K562 (cell line): ENCODE data around the gene COL4A6. TPM values are rescaled to one million over a fixed set of nuclear protein-coding genes. Genes with fewer than 3 reads are reported as not detected.

Experiments used
- ATAC-seq: fragments of 200-7000 bp; cut with Tn5 transposase; 3 replicates; pipeline ENCODE4 v1.9.1; 2020; ENCODE audit warnings: moderate library complexity
- BruUV-seq: library from RNA; stranded (reverse); fragments of 400-500 nt; replicated peaks from 2 replicates; lab custom pipeline; 2021; lab: Mats Ljungman, UMichigan
- CTCF ChIA-PET: fragments of 300-600 bp; formaldehyde crosslinking; extraction: SDS; loops from one replicate; lab custom pipeline; 2021; ENCODE audit warnings: low intra/inter-chr PET ratio; lab: Yijun Ruan, JAX
- POLR2A ChIA-PET: fragments of 300-600, 350-650 bp; sonication (Branson Sonifier 250); formaldehyde crosslinking; extraction: SDS; loops from one replicate; lab custom pipeline; 2021; ENCODE audit warnings: antibody characterized with exemption, inconsistent platforms; lab: Yijun Ruan, JAX
- DNase-seq, 4 experiments: peaks; one replicate each; pipeline versions ENCODE4 v3.0.0 to v3.0.0-alpha.2; 2011 to 2018; ENCODE audit warnings: low spot score in 3 of 4, mixed read lengths in 3 of 4; ENCODE audit errors: extremely low read depth in 1 of 4
- FAIRE-seq: peaks from 2 replicates; lab custom pipeline; 2011; peaks lifted over from hg19 to GRCh38; lab: Jason Lieb, UNC
- H2AFZ ChIP-seq: 2 replicates; pipeline ENCODE4 v1.6.0; 2011; ENCODE audit warnings: low read depth, low read length, control low read depth, inconsistent platforms
- H3K27ac ChIP-seq: fragments of 200-600 bp; 3 replicates; pipeline ENCODE4 v1.8.0; 2011; ENCODE audit warnings: low read depth, mild to moderate bottlenecking, control low read depth, inconsistent platforms, low read length, moderate library complexity, mixed read lengths; ENCODE audit errors: extremely low read depth
- H3K27me3 ChIP-seq, 2 experiments: fragments of 300-600 bp in 1 of 2; 2 replicates in 1 of 2; 3 replicates in 1 of 2; pipeline versions ENCODE4 v1.6.0 to v1.8.0; 2011; ENCODE audit warnings: inconsistent platforms in 2 of 2, low read length in 2 of 2, mild to moderate bottlenecking in 1 of 2, mixed read lengths in 1 of 2, moderate library complexity in 1 of 2; ENCODE audit not compliant: control insufficient read depth in 2 of 2, insufficient read depth in 2 of 2
- H3K36me3 ChIP-seq: fragments of 300-600 bp; 3 replicates; pipeline ENCODE4 v1.8.0; 2011; ENCODE audit warnings: mild to moderate bottlenecking, low read length, inconsistent platforms; ENCODE audit not compliant: control insufficient read depth, insufficient read depth
- H3K4me1 ChIP-seq, 2 experiments: fragments of 200-600 bp in 1 of 2; replicated peaks in 1 of 2; 2 replicates in 1 of 2; 3 replicates in 1 of 2; pipeline versions ENCODE4 v1.5.1 to v1.8.0; 2011; ENCODE audit warnings: inconsistent platforms in 2 of 2, low read length in 2 of 2, mild to moderate bottlenecking in 1 of 2, mixed read lengths in 1 of 2, moderate library complexity in 1 of 2; ENCODE audit not compliant: control insufficient read depth in 2 of 2, insufficient read depth in 2 of 2
- H3K4me2 ChIP-seq: 2 replicates; pipeline ENCODE4 v1.6.1; 2011; ENCODE audit warnings: low read length, control low read depth, inconsistent platforms, mixed read lengths; ENCODE audit not compliant: insufficient read depth
- H3K4me3 ChIP-seq: fragments of 200-600 bp; sonication (generic), shearing (Covaris generic); 2 replicates; pipeline ENCODE4 v1.5.1; 2016; ENCODE audit warnings: control low read depth, inconsistent platforms
- H3K79me2 ChIP-seq: fragments of 200-600 bp; 3 replicates; pipeline ENCODE4 v1.8.0; 2011; ENCODE audit warnings: low read length, inconsistent platforms; ENCODE audit not compliant: control insufficient read depth, insufficient read depth
- H3K9ac ChIP-seq, 2 experiments: 2 replicates each; pipeline versions ENCODE4 v1.6.0 to v1.6.1; 2011; ENCODE audit warnings: low read depth in 2 of 2, low read length in 2 of 2, control low read depth in 1 of 2, inconsistent platforms in 1 of 2, mild to moderate bottlenecking in 1 of 2, mixed read lengths in 1 of 2; ENCODE audit not compliant: insufficient read depth in 1 of 2
- H3K9me1 ChIP-seq: one replicate; pipeline ENCODE4 v1.6.0; 2011; ENCODE audit warnings: inconsistent platforms, mild to moderate bottlenecking, low read length, moderate library complexity; ENCODE audit not compliant: control insufficient read depth, insufficient read depth
- H3K9me3 ChIP-seq: replicated peaks from 2 replicates; pipeline ENCODE4 v1.5.1; 2011; ENCODE audit warnings: low read depth, low read length, inconsistent platforms; ENCODE audit not compliant: control insufficient read depth, insufficient read depth
- H4K20me1 ChIP-seq: replicated peaks from 2 replicates; pipeline ENCODE4 v1.6.1; 2011; ENCODE audit warnings: low read length, inconsistent platforms, mixed read lengths; ENCODE audit not compliant: control insufficient read depth, insufficient read depth
- ARID1B ChIP-seq: fragments of 450-650 bp; IDR thresholded peaks from 2 replicates; pipeline ENCODE4 v1.6.1; 2016; ENCODE audit warnings: antibody characterized with exemption, mild to moderate bottlenecking, inconsistent platforms
- CAMTA2 ChIP-seq: fragments of 250-450 bp; sonication (Bioruptor Pico); conservative IDR thresholded peaks from 2 replicates; pipeline ENCODE4 v1.5.1; 2022
- FOXJ2 ChIP-seq: fragments of 200-800 bp; sonication (Bioruptor generic); IDR thresholded peaks from 2 replicates; pipeline ENCODE4 v1.6.1; 2016; ENCODE audit warnings: missing genetic modification characterization, missing compliant biosample characterization
- HNRNPL ChIP-seq: fragments of 200-400 bp; formaldehyde crosslinking; IDR thresholded peaks from 2 replicates; pipeline ENCODE4 v1.6.1; 2017; ENCODE audit warnings: low read depth, mild to moderate bottlenecking, low read length
- KHSRP ChIP-seq: fragments of 450-650 bp; IDR thresholded peaks from 2 replicates; pipeline ENCODE4 v1.6.1; 2017
- MAFG ChIP-seq: fragments of 450-650 bp; conservative IDR thresholded peaks from 2 replicates; pipeline ENCODE4 v1.6.1; 2016; ENCODE audit warnings: missing genetic modification characterization, missing compliant biosample characterization
- MIER1 ChIP-seq: fragments of 450-650 bp; IDR thresholded peaks from 2 replicates; pipeline ENCODE4 v1.6.1; 2016; ENCODE audit warnings: antibody characterized with exemption, mild to moderate bottlenecking, low read depth
- SMAD4 ChIP-seq: fragments of 250-450 bp; sonication (Bioruptor Pico); conservative IDR thresholded peaks from 2 replicates; pipeline ENCODE4 v1.8.0; 2021; ENCODE audit warnings: inconsistent platforms, mild to moderate bottlenecking, moderate library complexity
- TBL1XR1 ChIP-seq, 2 experiments: IDR thresholded peaks; 2 replicates each; pipeline ENCODE4 v1.6.1; 2012; ENCODE audit warnings: improper control_type of control experiment in 2 of 2, low read length in 2 of 2, mild to moderate bottlenecking in 1 of 2
- ZBTB8A ChIP-seq: fragments of 450-650 bp; IDR thresholded peaks from 2 replicates; pipeline ENCODE4 v1.6.1; 2018; ENCODE audit warnings: mild to moderate bottlenecking, moderate library complexity; ENCODE audit not compliant: partially characterized antibody
- ZNF311 ChIP-seq: fragments of 250-450 bp; sonication (Bioruptor Pico); IDR thresholded peaks from 2 replicates; pipeline ENCODE4 v1.4.0; 2020; ENCODE audit warnings: mild to moderate bottlenecking, moderate library complexity
- ZNF584 ChIP-seq: fragments of 200-800 bp; sonication (Bioruptor generic); IDR thresholded peaks from 2 replicates; pipeline ENCODE4 v1.6.1; 2016; ENCODE audit warnings: low read depth, mild to moderate bottlenecking, missing genetic modification characterization, missing compliant biosample characterization
- ZNF707 ChIP-seq: fragments of 250-450 bp; sonication (Bioruptor Pico); conservative IDR thresholded peaks from 2 replicates; pipeline ENCODE4 v1.8.0; 2022; ENCODE audit warnings: inconsistent platforms, mild to moderate bottlenecking, moderate library complexity
- WGBS: fragments of 100-300 bp; shearing (Covaris generic); methylation state at CpG from one replicate; pipeline ENCODE4 v1.1.6; 2016; ENCODE audit warnings: low coverage, mixed read lengths; ENCODE audit not compliant: insufficient coverage; ENCODE audit errors: missing lambda C conversion rate; 5-methylcytosine and 5-hydroxymethylcytosine counted together
- in situ Hi-C: fragments of 300-500 bp; cut with MboI; formaldehyde crosslinking; loops from 4 replicates; pipeline ENCODE4 v1.15.0; 2018; ENCODE audit warnings: inconsistent platforms, mixed read lengths
- intact Hi-C: fragments of 100-400 bp; cut with micrococcal nuclease; formaldehyde crosslinking; loops from 2 replicates; pipeline ENCODE4 v1.14.2; 2022
- polyA plus RNA-seq, 8 experiments: library from polyadenylated mRNA; depleted of rRNA in 4 of 8; stranded (reverse) in 5 of 8; unstranded in 3 of 8; fragments of >200 nt; fragmentation: Nextera tagmentation in 2 of 8; fragmentation: Illumina TruSeq in 1 of 8; extraction: Ambion mirVana in 2 of 8; extraction: Trizol in 1 of 8; gene quantifications; 2 replicates each; pipeline versions ENCODE4 v1.2.1 to v1.2.3, GENCODE V29; 2011 to 2014; ENCODE audit warnings: inconsistent platforms in 1 of 8, missing spikeins in 1 of 8
- total RNA-seq, 7 experiments: library from RNA; depleted of rRNA in 6 of 7; stranded (reverse); fragments of >200 nt in 6 of 7; fragmentation: Illumina TruSeq in 2 of 7; extraction: Trizol in 2 of 7; gene quantifications; 2 replicates each; pipeline versions ENCODE4 v1.2.1 to v1.2.3, GENCODE V29; 2011 to 2021; ENCODE audit warnings: low replicate concordance in 1 of 7
- TF ChIP-seq, protein P1 (sequence below): fragments of 250-450 bp; sonication (Bioruptor Pico); IDR thresholded peaks from 2 replicates; pipeline ENCODE4 v1.5.0; 2021
- TF ChIP-seq, protein P2 (sequence below): fragments of 450-650 bp; IDR thresholded peaks from 2 replicates; pipeline ENCODE4 v1.6.1; 2014; ENCODE audit warnings: low read depth, mild to moderate bottlenecking, moderate library complexity, borderline replicate concordance
- TF ChIP-seq, protein P3 (sequence below): fragments of 250-450 bp; sonication (Bioruptor Pico); IDR thresholded peaks from 2 replicates; pipeline ENCODE4 v1.8.0; 2022; ENCODE audit warnings: inconsistent platforms, mild to moderate bottlenecking, moderate library complexity, borderline replicate concordance

COL4A6 gene
- total and polyA plus RNA-seq, 9 of the 15 experiments (the other 6 are each of a cell fraction or from before 2014, with no cell fraction given), result 0.02 to 0.05 TPM; not detected in 7

DNA sequence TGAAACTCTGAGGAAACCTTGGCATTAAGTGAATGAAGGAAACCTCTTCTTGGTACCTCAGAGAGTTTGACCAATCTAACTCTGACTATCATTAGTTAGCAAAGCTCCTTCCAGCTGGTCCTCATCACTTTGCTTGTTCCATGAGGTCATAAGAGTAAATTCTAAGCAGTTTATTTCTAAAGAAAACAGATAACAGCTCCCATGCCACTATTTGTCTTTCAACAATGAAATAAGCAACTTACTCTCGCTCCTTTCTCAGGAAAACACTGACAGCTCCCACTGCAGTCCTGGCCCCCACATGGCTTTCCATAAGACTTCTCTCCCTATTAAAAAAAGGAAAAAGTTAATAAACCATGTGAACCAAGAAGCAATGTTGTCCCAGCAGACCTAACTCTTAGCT, 127.7 kb downstream of the COL4A6 start:
- Histone ChIP-seq H3K27me3 (no peaks in the 10 kb centered on the region), H3K4me2 (no peak overlapping the region), H2AFZ (no peak overlapping the region), H3K27ac (no peak overlapping the region), H4K20me1 (no peaks in the 10 kb centered on the region), H3K9me1 (no peaks in the 10 kb centered on the region), H3K4me3 (no peak overlapping the region), H3K9me3 (no peaks in the 10 kb centered on the region), H3K9ac (no peak overlapping the region), H3K4me1 (no peaks in the 10 kb centered on the region), H3K79me2 (no peaks in the 10 kb centered on the region), H3K36me3 (no peaks in the 10 kb centered on the region)
- DNase-seq (no peak), FAIRE-seq (no peak), ATAC-seq (no peak)
- WGBS, result 0% methylated on average over 1 of the region's 1 CpG
- intact Hi-C loops, result no loop called here
- POLR2A ChIA-PET, result no interaction called here
- TF ChIP-seq SMAD4 (CRISPR knock-in tag) (no peak), MIER1 (no peak), ZNF707 (CRISPR knock-in tag) (no peak), FOXJ2 (tag) (no peak), MAFG (tag) (no peak), ZNF584 (CRISPR knock-in tag) (no peak), ZBTB8A (no peak), ZNF311 (CRISPR knock-in tag) (no peak), TBL1XR1 (IDR thresholded peaks at IDR 0.05; ENCODE audit: low read length in 2 of 2) (no peak), KHSRP (no peak), HNRNPL (no peak), CAMTA2 (CRISPR knock-in tag) (no peak), ARID1B (no peak)
- TF ChIP-seq, protein P1, sequence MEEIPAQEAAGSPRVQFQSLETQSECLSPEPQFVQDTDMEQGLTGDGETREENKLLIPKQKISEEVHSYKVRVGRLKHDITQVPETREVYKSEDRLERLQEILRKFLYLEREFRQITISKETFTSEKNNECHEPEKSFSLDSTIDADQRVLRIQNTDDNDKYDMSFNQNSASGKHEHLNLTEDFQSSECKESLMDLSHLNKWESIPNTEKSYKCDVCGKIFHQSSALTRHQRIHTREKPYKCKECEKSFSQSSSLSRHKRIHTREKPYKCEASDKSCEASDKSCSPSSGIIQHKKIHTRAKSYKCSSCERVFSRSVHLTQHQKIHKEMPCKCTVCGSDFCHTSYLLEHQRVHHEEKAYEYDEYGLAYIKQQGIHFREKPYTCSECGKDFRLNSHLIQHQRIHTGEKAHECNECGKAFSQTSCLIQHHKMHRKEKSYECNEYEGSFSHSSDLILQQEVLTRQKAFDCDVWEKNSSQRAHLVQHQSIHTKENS (CRISPR knock-in tag), result no peak
- TF ChIP-seq, protein P2, sequence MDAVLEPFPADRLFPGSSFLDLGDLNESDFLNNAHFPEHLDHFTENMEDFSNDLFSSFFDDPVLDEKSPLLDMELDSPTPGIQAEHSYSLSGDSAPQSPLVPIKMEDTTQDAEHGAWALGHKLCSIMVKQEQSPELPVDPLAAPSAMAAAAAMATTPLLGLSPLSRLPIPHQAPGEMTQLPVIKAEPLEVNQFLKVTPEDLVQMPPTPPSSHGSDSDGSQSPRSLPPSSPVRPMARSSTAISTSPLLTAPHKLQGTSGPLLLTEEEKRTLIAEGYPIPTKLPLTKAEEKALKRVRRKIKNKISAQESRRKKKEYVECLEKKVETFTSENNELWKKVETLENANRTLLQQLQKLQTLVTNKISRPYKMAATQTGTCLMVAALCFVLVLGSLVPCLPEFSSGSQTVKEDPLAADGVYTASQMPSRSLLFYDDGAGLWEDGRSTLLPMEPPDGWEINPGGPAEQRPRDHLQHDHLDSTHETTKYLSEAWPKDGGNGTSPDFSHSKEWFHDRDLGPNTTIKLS, result no peak
- TF ChIP-seq, protein P3, sequence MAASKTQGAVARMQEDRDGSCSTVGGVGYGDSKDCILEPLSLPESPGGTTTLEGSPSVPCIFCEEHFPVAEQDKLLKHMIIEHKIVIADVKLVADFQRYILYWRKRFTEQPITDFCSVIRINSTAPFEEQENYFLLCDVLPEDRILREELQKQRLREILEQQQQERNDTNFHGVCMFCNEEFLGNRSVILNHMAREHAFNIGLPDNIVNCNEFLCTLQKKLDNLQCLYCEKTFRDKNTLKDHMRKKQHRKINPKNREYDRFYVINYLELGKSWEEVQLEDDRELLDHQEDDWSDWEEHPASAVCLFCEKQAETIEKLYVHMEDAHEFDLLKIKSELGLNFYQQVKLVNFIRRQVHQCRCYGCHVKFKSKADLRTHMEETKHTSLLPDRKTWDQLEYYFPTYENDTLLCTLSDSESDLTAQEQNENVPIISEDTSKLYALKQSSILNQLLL (CRISPR knock-in tag), result no peak
- in situ Hi-C loops, result no loop called here
- no TSS peak for BruUV-seq
- CTCF ChIA-PET, result no interaction called here
